Heart right ventricle (tissue), 16 donors: ENCODE results near the gene SMG6. TPM values are rescaled to one million over a fixed set of nuclear protein-coding genes. Genes with fewer than 3 reads are reported as not detected.

ENCODE experiments used
- ATAC-seq, 8 donors: fragments of 200-7000 bp; cut with Tn5 transposase; one replicate each; pipeline ENCODE4 v1.9.1; 2020; ENCODE audit warnings: mild to moderate bottlenecking in 8 of 8, moderate library complexity in 8 of 8, moderate number of reproducible peaks in 1 of 8
- DNase-seq, 2 donors: peaks; one replicate each; pipeline ENCODE4 v3.0.0-alpha.2; 2020
- H3K27ac ChIP-seq, 10 donors: fragments of 200-600 bp; sonication (generic) in 2 of 10; one replicate each; pipeline versions ENCODE4 v1.5.0 to v1.8.0; 2020 to 2022; ENCODE audit warnings: mild to moderate bottlenecking in 3 of 10
- H3K27me3 ChIP-seq, 7 donors: fragments of 200-600 bp; one replicate each; pipeline ENCODE4 v1.8.0; 2021 to 2022; ENCODE audit warnings: mild to moderate bottlenecking in 2 of 7
- H3K36me3 ChIP-seq, 9 donors: fragments of 200-600 bp; sonication (generic) in 1 of 9; one replicate each; pipeline versions ENCODE4 v1.5.0 to v1.8.0; 2020 to 2022; ENCODE audit warnings: mild to moderate bottlenecking in 2 of 9
- H3K4me1 ChIP-seq, 9 donors: fragments of 200-600 bp; sonication (generic) in 1 of 9; one replicate each; pipeline versions ENCODE4 v1.5.0 to v1.8.0; 2020 to 2022; ENCODE audit warnings: mild to moderate bottlenecking in 4 of 9
- H3K4me3 ChIP-seq, 10 donors: fragments of 200-600 bp; sonication (generic) in 2 of 10; one replicate each; pipeline versions ENCODE4 v1.5.0 to v1.8.0; 2020 to 2022; ENCODE audit warnings: mild to moderate bottlenecking in 7 of 10, moderate library complexity in 2 of 10
- H3K9me3 ChIP-seq, 11 donors: fragments of 200-600 bp in 10 of 11; sonication (generic) in 2 of 11; one replicate each; pipeline versions ENCODE4 v1.5.0 to v1.8.0; 2013 to 2022; ENCODE audit warnings: mild to moderate bottlenecking in 2 of 11, control low read depth in 1 of 11, moderate library complexity in 1 of 11
- WGBS, 2 donors: extraction: QIAGEN DNeasy Blood & Tissue Kit; methylation state at CpG; one replicate each; pipeline ENCODE4 v1.1.7; 2013; ENCODE audit warnings: inconsistent platforms in 1 of 2; 5-methylcytosine and 5-hydroxymethylcytosine counted together
- intact Hi-C, 10 donors: fragments of 100-400 bp; cut with DNase I; formaldehyde crosslinking; loops; one replicate each; pipeline versions ENCODE4 v1.11.1 to v1.14.2; 2022
- polyA plus RNA-seq, 2 donors: library from polyadenylated mRNA; stranded (reverse); fragments of 200-250 nt; gene quantifications; one replicate each; pipeline ENCODE4 v1.2.3, GENCODE V29; 2013
- total RNA-seq, 10 donors: library from RNA; stranded (reverse); fragmentation: NEBNext Ultra II Directional in 3 of 10; extraction: Animal tissue kit (Norgen Biotek cat#: 25700) in 3 of 10; gene quantifications; one replicate each; pipeline versions ENCODE4 v1.2.1 to v1.2.4, GENCODE V29; 2021 to 2023
- TF ChIP-seq, protein P1 (sequence below), 9 donors: fragments of 200-600 bp; sonication (generic) in 2 of 9; IDR thresholded peaks; one replicate each; pipeline versions ENCODE4 v1.5.0 to v1.8.0; 2021 to 2022; ENCODE audit warnings: antibody characterized with exemption in 9 of 9, mild to moderate bottlenecking in 5 of 9, moderate library complexity in 1 of 9
- donor health status: Arrhythmogenic right ventricular cardiomyopathy.
- donor health status: ischemic (EF 13 %, LVEDD 7.1; RV severe dilation, severe dysfunction).
- donor health status: healthy with polysubstance abuse.
- donor health status: DM: no; HTN: yes; CAD: no.
- donor health status: DM: no; HTN: no; CAD: no.
- donor health status: ischemic (EF 25% LVEDD 6.9; RV normal size, moderate dysfunction).
- donor health status: ischemic (EF 25% LVEDD 5.7; RV mildly dilated, moderate dysfunction).
- donor health status: healthy.
- donor health status: DM: yes; HTN: yes; CAD: no.
- donor health status: Ischemic cardiomyopathy.
- donor health status: ischemic (EF 35%, LVEDD 5.7; RV mildly dilated, moderate dysfunction).
- donor health status: nonischemic (EF 11% LVEDD 7.7; RV severe dilation, severe dysfunction).
- donor health status: DM: yes; HTN: yes; CAD: no.
- donor health status: PGD.
- donor health status: ischemic (EF 29% LVEDD 5.4; RV normal size, mild dysfunction).
- donor health status: nonischemic (EF 23%, LVEDD 6.1; RV moderate dilation, normal function).

SMG6 gene
- total and polyA plus RNA-seq, 12 donors: 13.6 to 28.1 (median 19.6) TPM

GRCh38 chr17:2070241-2071023, 233.2 kb downstream of the SMG6 start:
- no peak for DNase-seq
- ATAC-seq: no peak
- intact Hi-C loops: no loop called here
- TF ChIP-seq, protein P1, sequence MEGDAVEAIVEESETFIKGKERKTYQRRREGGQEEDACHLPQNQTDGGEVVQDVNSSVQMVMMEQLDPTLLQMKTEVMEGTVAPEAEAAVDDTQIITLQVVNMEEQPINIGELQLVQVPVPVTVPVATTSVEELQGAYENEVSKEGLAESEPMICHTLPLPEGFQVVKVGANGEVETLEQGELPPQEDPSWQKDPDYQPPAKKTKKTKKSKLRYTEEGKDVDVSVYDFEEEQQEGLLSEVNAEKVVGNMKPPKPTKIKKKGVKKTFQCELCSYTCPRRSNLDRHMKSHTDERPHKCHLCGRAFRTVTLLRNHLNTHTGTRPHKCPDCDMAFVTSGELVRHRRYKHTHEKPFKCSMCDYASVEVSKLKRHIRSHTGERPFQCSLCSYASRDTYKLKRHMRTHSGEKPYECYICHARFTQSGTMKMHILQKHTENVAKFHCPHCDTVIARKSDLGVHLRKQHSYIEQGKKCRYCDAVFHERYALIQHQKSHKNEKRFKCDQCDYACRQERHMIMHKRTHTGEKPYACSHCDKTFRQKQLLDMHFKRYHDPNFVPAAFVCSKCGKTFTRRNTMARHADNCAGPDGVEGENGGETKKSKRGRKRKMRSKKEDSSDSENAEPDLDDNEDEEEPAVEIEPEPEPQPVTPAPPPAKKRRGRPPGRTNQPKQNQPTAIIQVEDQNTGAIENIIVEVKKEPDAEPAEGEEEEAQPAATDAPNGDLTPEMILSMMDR (IDR thresholded peaks at IDR 0.05): no peak
- Histone ChIP-seq H3K27ac (peak overlapping the region; percentile 30 to 97 (median 92)), H3K4me3 (no peak overlapping the region), H3K9me3 (no peaks in the 10 kb centered on the region), H3K36me3 (peaks cover 0 to 63% (median 3%) of the 10 kb centered on the region in 9 donors), H3K27me3 (no peaks in the 10 kb centered on the region), H3K4me1 (peaks cover 45 to 98% (median 87%) of the 10 kb centered on the region in 9 donors)
- WGBS, 2 donors: 84 to 89% methylated on average over 13 of the region's 13 CpGs

- TF ChIP-seq, protein P1 (IDR thresholded peaks at IDR 0.05): no peak
- 71 to 74% methylated on average over 15 of the region's 15 CpGs for WGBS, 2 donors
- no peak overlapping the region for H3K4me3 ChIP-seq
- peaks cover 38 to 98% (median 87%) of the 10 kb centered on the region in 9 donors for H3K4me1 ChIP-seq
- ATAC-seq: no peak
- H3K9me3 ChIP-seq: no peaks in the 10 kb centered on the region
- H3K27me3 ChIP-seq: no peaks in the 10 kb centered on the region
- peaks cover 0 to 72% (median 9%) of the 10 kb centered on the region in 9 donors for H3K36me3 ChIP-seq
- no peak for DNase-seq
- intact Hi-C loops: loop anchor here in 2 of 10 donors (5.0 to 10.0 kb wide), 3 partner anchors 106 to 336 kb away; partner anchors contain the start of gene MNT (in 1 of the 2)
- peak overlapping the region; percentile 59 to 97 (median 89) for H3K27ac ChIP-seq
Observed at GRCh38 chr17:2068519-2069051, 235.0 kb downstream of the SMG6 start.

- Histone ChIP-seq H3K4me1 (peaks cover 38 to 98% (median 87%) of the 10 kb centered on the region in 9 donors), H3K4me3 (no peak overlapping the region), H3K27me3 (no peaks in the 10 kb centered on the region), H3K27ac (peak overlapping the region; percentile 59 to 97 (median 89)), H3K9me3 (no peaks in the 10 kb centered on the region), H3K36me3 (peaks cover 0 to 77% (median 9%) of the 10 kb centered on the region in 9 donors)
- ATAC-seq (no peak), DNase-seq (no peak)
- 59 to 64% methylated on average over 6 of the region's 6 CpGs for WGBS, 2 donors
- TF ChIP-seq, protein P1 (IDR thresholded peaks at IDR 0.05): no peak
- intact Hi-C loops: loop anchor here in 2 of 10 donors (5.0 to 10.0 kb wide), 3 partner anchors 107 to 337 kb away; partner anchors contain the start of gene MNT (in 1 of the 2)
Observed at GRCh38 chr17:2068031-2068518, 235.5 kb downstream of the SMG6 start.

DNA sequence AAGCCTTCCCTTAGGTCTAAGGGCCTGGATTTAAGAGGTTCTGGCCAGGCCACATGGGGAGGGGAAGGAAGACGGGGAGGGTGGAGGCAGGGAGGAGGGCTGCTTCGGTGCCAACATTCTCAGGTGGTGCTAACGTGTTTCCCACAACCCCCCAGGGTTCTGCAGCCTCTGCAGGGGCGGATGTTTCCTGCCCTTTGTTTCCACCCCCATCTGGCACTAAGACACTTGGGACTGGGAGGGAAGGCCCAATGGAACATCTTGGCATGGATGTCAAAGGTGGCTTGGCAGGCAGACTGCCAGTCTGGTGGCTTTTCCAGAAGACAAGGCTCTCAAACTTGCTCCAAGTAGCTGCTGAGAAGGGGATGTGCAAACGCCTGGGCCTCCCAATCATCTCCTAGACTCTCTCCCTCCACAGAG, 236.0 kb downstream of the SMG6 start:
- peak in 1 of 2 donors; percentile 55 for DNase-seq

More for the DNA sequence above, 236.0 kb downstream of the SMG6 start:
- H3K27me3 ChIP-seq: no peaks in the 10 kb centered on the region
- no peaks in the 10 kb centered on the region for H3K9me3 ChIP-seq
- ATAC-seq: peak in 5 of 8 donors; percentile 8 to 49 (median 15)
- H3K4me3 ChIP-seq: no peak overlapping the region
- peaks cover 0 to 79% (median 9%) of the 10 kb centered on the region in 9 donors for H3K36me3 ChIP-seq
- WGBS, 2 donors: 33 to 59% methylated on average over 5 of the region's 5 CpGs
- H3K27ac ChIP-seq: peak overlapping the region; percentile 59 to 97 (median 89)
- intact Hi-C loops: loop anchor here in 2 of 10 donors (5.0 to 10.0 kb wide), 3 partner anchors 107 to 337 kb away; partner anchors contain the start of gene MNT (in 1 of the 2)
- TF ChIP-seq, protein P1 (IDR thresholded peaks at IDR 0.05): no peak
- peaks cover 42 to 98% (median 87%) of the 10 kb centered on the region in 9 donors for H3K4me1 ChIP-seq
